Endothelial cell of umbilical vein (primary cell): Measurements from ENCODE around the gene NDUFA13. TPM values are rescaled to one million over a fixed set of nuclear protein-coding genes. Genes with fewer than 3 reads are reported as not detected.

Experiments
- BruUV-seq: library from RNA; stranded (reverse); fragments of 400-500 nt; replicated peaks from 2 replicates; lab custom pipeline; 2021; lab: Mats Ljungman, UMichigan
- CTCF ChIA-PET: fragments of 300-600, 350-600 bp; sonication (Branson Sonifier 250); formaldehyde crosslinking; loops from one replicate; lab custom pipeline; 2021; ENCODE audit warnings: antibody characterized with exemption, inconsistent platforms; lab: Charles Lee
- POLR2A ChIA-PET: fragments of 300-600, 350-600 bp; sonication (Branson Sonifier 250); formaldehyde crosslinking; loops from one replicate; lab custom pipeline; 2021; ENCODE audit warnings: antibody characterized with exemption, inconsistent platforms; lab: Charles Lee
- DNase-seq: peaks from one replicate; pipeline ENCODE4 v3.0.0-alpha.2; 2011; ENCODE audit warnings: low read depth, low spot score
- FAIRE-seq: peaks from 2 replicates; lab custom pipeline; 2011; peaks lifted over from hg19 to GRCh38; lab: Jason Lieb, UNC
- H2AFZ ChIP-seq: 2 replicates; pipeline ENCODE4 v1.6.0; 2012; ENCODE audit warnings: low read depth, low read length, control low read depth, inconsistent platforms
- H3K27ac ChIP-seq: 2 replicates; pipeline ENCODE4 v1.5.1; 2011; ENCODE audit warnings: low read depth, mild to moderate bottlenecking, control low read depth, low read length, moderate library complexity; ENCODE audit not compliant: insufficient read depth
- H3K27me3 ChIP-seq, 2 experiments: 2 replicates each; pipeline versions ENCODE4 v1.6.0 to v1.6.1; 2011; ENCODE audit warnings: low read length in 2 of 2, mixed read lengths in 1 of 2; ENCODE audit not compliant: control insufficient read depth in 2 of 2, insufficient read depth in 2 of 2
- H3K36me3 ChIP-seq, 2 experiments: 2 replicates in 1 of 2; 3 replicates in 1 of 2; pipeline ENCODE4 v1.5.1; 2011; ENCODE audit warnings: low read length in 2 of 2, mild to moderate bottlenecking in 1 of 2, moderate library complexity in 1 of 2; ENCODE audit not compliant: control insufficient read depth in 2 of 2, insufficient read depth in 2 of 2; ENCODE audit errors: extremely low read depth in 1 of 2
- H3K4me1 ChIP-seq: 3 replicates; pipeline ENCODE4 v1.5.1; 2011; ENCODE audit warnings: mild to moderate bottlenecking, low read length; ENCODE audit not compliant: control insufficient read depth, insufficient read depth; ENCODE audit errors: extremely low read depth
- H3K4me2 ChIP-seq: 2 replicates; pipeline ENCODE4 v1.6.1; 2011; ENCODE audit warnings: low read length, control low read depth, mixed read lengths; ENCODE audit not compliant: insufficient read depth
- H3K4me3 ChIP-seq, 3 experiments: fragments of 200-600 bp in 1 of 3; sonication (generic), shearing (Covaris generic) in 1 of 3; replicated peaks in 1 of 3; 2 replicates each; pipeline ENCODE4 v1.5.1; 2011 to 2016; ENCODE audit warnings: control low read depth in 3 of 3, low read length in 3 of 3, mild to moderate bottlenecking in 2 of 3, inconsistent platforms in 1 of 3, low read depth in 1 of 3, moderate library complexity in 1 of 3; ENCODE audit not compliant: insufficient read depth in 1 of 3
- H3K79me2 ChIP-seq: 2 replicates; pipeline ENCODE4 v1.6.0; 2012; ENCODE audit warnings: low read length, inconsistent platforms; ENCODE audit not compliant: control insufficient read depth, insufficient read depth
- H3K9ac ChIP-seq: replicated peaks from 2 replicates; pipeline ENCODE3; 2011; ENCODE audit warnings: low read length, control low read depth; ENCODE audit not compliant: insufficient read depth; ENCODE audit errors: extremely low read depth
- H3K9me1 ChIP-seq: replicated peaks from 3 replicates; pipeline ENCODE4 v1.6.0; 2011; ENCODE audit warnings: mild to moderate bottlenecking, low read length; ENCODE audit not compliant: control insufficient read depth, insufficient read depth; ENCODE audit errors: extremely low read depth
- H3K9me3 ChIP-seq: replicated peaks from 2 replicates; pipeline ENCODE4 v1.5.1; 2012; ENCODE audit warnings: low read length, inconsistent platforms; ENCODE audit not compliant: control insufficient read depth, insufficient read depth
- H4K20me1 ChIP-seq: replicated peaks from 2 replicates; pipeline ENCODE3; 2011; ENCODE audit warnings: mild to moderate bottlenecking, low read length; ENCODE audit not compliant: control insufficient read depth, insufficient read depth; ENCODE audit errors: extremely low read depth
- EZH2 ChIP-seq: IDR thresholded peaks from 2 replicates; pipeline ENCODE4 v1.6.1; 2012; ENCODE audit warnings: borderline replicate concordance, low read depth, mild to moderate bottlenecking, moderate library complexity, low read length, inconsistent platforms; ENCODE audit not compliant: severe bottlenecking
- FOS ChIP-seq: IDR thresholded peaks from 2 replicates; pipeline ENCODE4 v1.6.1; 2011; ENCODE audit warnings: mild to moderate bottlenecking, low read length, moderate library complexity, borderline replicate concordance; ENCODE audit not compliant: insufficient read depth
- GATA2 ChIP-seq: IDR thresholded peaks from 2 replicates; pipeline ENCODE4 v1.7.0; 2011; ENCODE audit warnings: low read depth, mild to moderate bottlenecking, moderate library complexity, mixed read lengths, low read length; ENCODE audit not compliant: insufficient read length, insufficient read depth
- JUN ChIP-seq: IDR thresholded peaks from 2 replicates; pipeline ENCODE4 v1.6.1; 2011; ENCODE audit warnings: borderline replicate concordance, low read depth; ENCODE audit not compliant: insufficient read length, insufficient read depth
- MYC ChIP-seq: IDR thresholded peaks from one replicate; pipeline ENCODE4 v1.6.1; 2011; ENCODE audit warnings: mild to moderate bottlenecking, low read depth, low read length
- POLR2A ChIP-seq: IDR thresholded peaks from 2 replicates; pipeline ENCODE4 v1.6.1; 2012; ENCODE audit warnings: low read depth, mild to moderate bottlenecking, control low read depth, low read length
- POLR2AphosphoS5 ChIP-seq: IDR thresholded peaks from 2 replicates; pipeline ENCODE4 v1.6.1; 2012; ENCODE audit warnings: low read depth, mild to moderate bottlenecking, control low read depth, low read length, moderate library complexity; ENCODE audit not compliant: insufficient read depth
- dilution Hi-C: fragments of 300-500 bp; cut with MboI; formaldehyde crosslinking; loops from one replicate; pipeline ENCODE4 v1.15.0; 2019; ENCODE audit warnings: low sequenced_read_pairs; ENCODE audit not compliant: extremely low pct_ligation_motif_present
- intact Hi-C: fragments of 100-400 bp; cut with micrococcal nuclease; formaldehyde crosslinking; loops from one replicate; pipeline ENCODE4 v1.10.0; 2022
- polyA plus RNA-seq, 4 experiments: library from polyadenylated mRNA; depleted of rRNA in 3 of 4; stranded (reverse) in 3 of 4; unstranded in 1 of 4; fragments of >200 nt; gene quantifications; 2 replicates each; pipeline versions ENCODE4 v1.2.1 to v1.2.3, GENCODE V29; 2011 to 2012; ENCODE audit warnings: missing spikeins in 1 of 4
- total RNA-seq: library from RNA; stranded (reverse); gene quantifications from 2 replicates; pipeline ENCODE4 v1.2.3, GENCODE V29; 2021
- TF ChIP-seq, protein P1 (sequence below), 2 donors: IDR thresholded peaks; 1 replicate in 1 of 2; 2 replicates in 1 of 2; pipeline ENCODE4 v1.5.1; 2011; ENCODE audit warnings: low read length in 2 of 2, mild to moderate bottlenecking in 2 of 2, moderate library complexity in 2 of 2, control low read depth in 1 of 2, inconsistent platforms in 1 of 2, low read depth in 1 of 2; ENCODE audit not compliant: insufficient read depth in 1 of 2; ENCODE audit errors: extremely low read depth in 1 of 2
- TF ChIP-seq, protein P2 (sequence below): IDR thresholded peaks from 2 replicates; pipeline ENCODE4 v1.6.1; 2011; ENCODE audit not compliant: insufficient read depth, insufficient read length

NDUFA13 gene
- total and polyA plus RNA-seq, 2 donors (not counting 3 experiments of a cell fraction or from before 2014, with no cell fraction given) = 246 to 799 TPM

DNA sequence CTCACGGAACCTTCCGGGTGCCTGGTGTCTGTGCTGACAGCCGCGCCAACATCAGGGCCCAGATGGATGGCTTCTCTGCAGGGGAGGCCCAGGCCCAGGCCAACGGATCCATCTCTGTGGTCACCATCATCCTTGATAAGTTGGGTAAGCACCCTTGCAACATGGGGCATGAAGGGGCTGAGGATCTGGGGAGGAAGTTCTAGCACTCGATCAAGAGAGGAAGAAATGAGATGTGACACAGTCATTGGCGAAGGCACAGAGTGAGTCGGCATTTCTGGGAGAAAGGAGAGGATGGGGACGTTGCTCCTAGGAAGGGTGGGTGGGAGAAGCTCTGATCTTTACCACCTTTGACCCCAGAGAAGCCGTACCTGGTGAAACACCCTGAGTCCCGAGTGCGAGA is 26.5 kb downstream of the NDUFA13 start:
- BruUV-seq = no TSS peak
- no peak overlapping the region for H3K4me2 ChIP-seq
- no peak overlapping the region for H3K9ac ChIP-seq
- peaks cover 25 to 29% of the 10 kb centered on the region in 2 experiments for H3K27me3 ChIP-seq
- H3K36me3 ChIP-seq = no peaks in the 10 kb centered on the region
- dilution Hi-C loops = no loop called here
- DNase-seq (no peak), FAIRE-seq (no peak)
- ChIA-PET POLR2A (no interaction called here), CTCF (interaction anchor here (3.2 kb wide), 1 partner anchor 11 kb away, joined by 12 read pairs; no protein-coding TSS in a partner anchor)
- no peaks in the 10 kb centered on the region for H3K4me1 ChIP-seq
- intact Hi-C loops = no loop called here
- TF ChIP-seq JUN = no peak
- TF ChIP-seq, protein P1, sequence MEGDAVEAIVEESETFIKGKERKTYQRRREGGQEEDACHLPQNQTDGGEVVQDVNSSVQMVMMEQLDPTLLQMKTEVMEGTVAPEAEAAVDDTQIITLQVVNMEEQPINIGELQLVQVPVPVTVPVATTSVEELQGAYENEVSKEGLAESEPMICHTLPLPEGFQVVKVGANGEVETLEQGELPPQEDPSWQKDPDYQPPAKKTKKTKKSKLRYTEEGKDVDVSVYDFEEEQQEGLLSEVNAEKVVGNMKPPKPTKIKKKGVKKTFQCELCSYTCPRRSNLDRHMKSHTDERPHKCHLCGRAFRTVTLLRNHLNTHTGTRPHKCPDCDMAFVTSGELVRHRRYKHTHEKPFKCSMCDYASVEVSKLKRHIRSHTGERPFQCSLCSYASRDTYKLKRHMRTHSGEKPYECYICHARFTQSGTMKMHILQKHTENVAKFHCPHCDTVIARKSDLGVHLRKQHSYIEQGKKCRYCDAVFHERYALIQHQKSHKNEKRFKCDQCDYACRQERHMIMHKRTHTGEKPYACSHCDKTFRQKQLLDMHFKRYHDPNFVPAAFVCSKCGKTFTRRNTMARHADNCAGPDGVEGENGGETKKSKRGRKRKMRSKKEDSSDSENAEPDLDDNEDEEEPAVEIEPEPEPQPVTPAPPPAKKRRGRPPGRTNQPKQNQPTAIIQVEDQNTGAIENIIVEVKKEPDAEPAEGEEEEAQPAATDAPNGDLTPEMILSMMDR (IDR thresholded peaks at IDR 0.05; ENCODE audit: extremely low read depth in 1 of 2, insufficient read depth in 1 of 2, low read depth in 1 of 2, low read length in 2 of 2) = no peak
- no peak for TF ChIP-seq FOS
- TF ChIP-seq GATA2 = no peak
- no peak for TF ChIP-seq POLR2AphosphoS5
- TF ChIP-seq, protein P2, sequence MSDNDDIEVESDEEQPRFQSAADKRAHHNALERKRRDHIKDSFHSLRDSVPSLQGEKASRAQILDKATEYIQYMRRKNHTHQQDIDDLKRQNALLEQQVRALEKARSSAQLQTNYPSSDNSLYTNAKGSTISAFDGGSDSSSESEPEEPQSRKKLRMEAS = no peak
- no peak for TF ChIP-seq EZH2
- no peak for TF ChIP-seq POLR2A
- TF ChIP-seq MYC = no peak
- H3K4me3 ChIP-seq = no peak overlapping the region
- no peaks in the 10 kb centered on the region for H3K79me2 ChIP-seq
- no peaks in the 10 kb centered on the region for H3K9me3 ChIP-seq
- no peak overlapping the region for H2AFZ ChIP-seq
- H3K9me1 ChIP-seq = no peaks in the 10 kb centered on the region
- no peak overlapping the region for H3K27ac ChIP-seq
- H4K20me1 ChIP-seq = no peaks in the 10 kb centered on the region
